CD4-positive, alpha-beta T cell treated with Interleukin-12 subunit alpha and Interleukin-12 subunit beta, for 1 hour (primary cell): ENCODE measurements around the gene PTPRM.

ENCODE experiments used
- DNase-seq: peaks from one replicate; pipeline ENCODE4 v3.0.0-alpha.2; 2020

Gene PTPRM

GRCh38 chr18:7567474-7568425, 634 bp downstream of the PTPRM start:
- no peak for DNase-seq

DNA sequence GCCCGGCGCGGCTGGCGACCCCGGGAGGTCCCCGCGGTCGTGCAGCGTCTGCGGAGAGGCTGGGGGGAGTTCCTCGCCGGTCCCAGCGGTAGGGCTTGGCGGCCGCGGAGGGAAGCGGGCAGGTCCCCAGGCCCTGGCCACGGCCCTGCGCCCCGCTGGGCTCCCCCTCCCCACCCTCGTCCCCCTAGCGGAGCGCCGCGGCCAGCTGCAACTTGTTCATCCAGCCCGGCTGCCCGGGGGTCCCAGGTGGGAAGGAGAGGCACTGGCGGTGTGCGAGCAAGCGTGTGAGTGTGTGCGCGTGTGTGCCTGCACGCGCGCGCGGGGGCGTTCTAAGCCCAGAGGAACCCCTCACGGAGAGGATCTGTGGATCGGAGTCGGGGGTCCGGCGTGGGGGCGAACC, 1.3 kb downstream of the PTPRM start:
- no peak for DNase-seq

- DNase-seq: no peak
Observed at GRCh38 chr18:7571626-7572025, 4.5 kb downstream of the PTPRM start.

- no peak for DNase-seq
Observed at GRCh38 chr18:7572822-7573221, 5.7 kb downstream of the PTPRM start.

DNA sequence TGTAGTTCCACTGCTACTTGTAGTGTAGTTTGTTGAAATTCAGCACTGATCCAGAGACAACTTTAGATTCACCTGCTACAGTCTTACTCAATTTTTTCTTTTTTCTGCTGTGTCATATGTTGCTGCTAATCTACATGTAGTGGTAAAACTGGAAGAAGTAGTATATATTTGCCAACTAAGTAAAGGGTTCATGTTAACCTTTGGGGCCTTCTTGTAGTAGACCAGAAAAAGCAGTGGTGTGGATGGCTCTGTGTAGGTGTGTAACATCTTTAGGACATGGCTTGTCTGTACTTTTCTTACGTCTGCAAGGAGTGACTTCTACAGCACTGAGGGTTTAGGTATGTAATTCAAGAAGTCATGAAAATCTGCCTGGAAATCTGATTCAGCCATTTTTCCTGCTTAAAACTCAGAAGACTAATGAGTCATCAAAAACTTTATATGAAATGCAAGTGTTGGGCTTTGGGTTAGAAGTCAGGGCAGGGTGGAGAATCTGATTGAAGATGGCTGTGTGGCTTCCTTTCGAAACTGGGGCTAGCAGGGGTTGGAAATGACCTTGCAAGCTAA, 8.4 kb downstream of the PTPRM start:
- DNase-seq: no peak

GRCh38 chr18:7576077-7576476, 9.0 kb downstream of the PTPRM start:
- DNase-seq: no peak

DNA sequence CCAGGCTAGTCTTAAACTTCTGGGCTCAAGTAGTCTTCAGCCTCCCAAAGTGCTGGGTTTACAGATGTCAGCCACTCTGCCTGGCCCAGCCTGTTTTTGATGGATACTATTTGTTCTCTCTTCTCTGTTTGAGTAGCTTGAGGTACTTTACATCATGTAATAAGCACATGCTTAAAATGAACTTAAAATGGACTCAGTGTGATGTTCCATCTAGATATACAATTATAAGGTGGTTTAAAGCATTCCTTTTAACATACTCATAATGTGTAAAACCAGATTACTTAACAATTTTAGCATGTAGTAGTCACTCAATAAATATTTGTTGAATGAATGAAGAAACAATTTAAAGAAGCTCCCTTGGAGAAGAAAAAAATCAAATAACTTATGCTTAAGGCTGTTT, 9.6 kb downstream of the PTPRM start:
- DNase-seq: no peak

DNA sequence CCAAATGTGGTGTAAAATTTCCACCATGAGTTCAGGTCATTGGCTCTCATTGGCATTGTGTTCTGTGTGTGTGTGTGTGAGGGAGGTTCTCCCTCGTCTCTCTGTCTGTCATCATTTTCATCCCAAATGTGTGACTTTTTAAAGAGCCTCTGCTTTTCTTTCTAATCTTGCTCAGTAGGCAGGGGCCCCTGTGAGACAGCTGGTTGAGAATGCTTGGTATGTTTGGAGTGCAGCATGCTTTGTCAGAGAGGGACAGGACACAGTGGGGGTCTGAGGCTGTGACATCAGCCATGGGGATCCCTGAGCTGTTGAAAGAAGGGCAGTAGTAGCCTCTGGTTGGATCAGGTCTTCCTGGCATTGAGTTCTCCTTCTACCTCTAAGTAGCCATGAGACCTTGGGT, 10.6 kb downstream of the PTPRM start:
- no peak for DNase-seq

DNA sequence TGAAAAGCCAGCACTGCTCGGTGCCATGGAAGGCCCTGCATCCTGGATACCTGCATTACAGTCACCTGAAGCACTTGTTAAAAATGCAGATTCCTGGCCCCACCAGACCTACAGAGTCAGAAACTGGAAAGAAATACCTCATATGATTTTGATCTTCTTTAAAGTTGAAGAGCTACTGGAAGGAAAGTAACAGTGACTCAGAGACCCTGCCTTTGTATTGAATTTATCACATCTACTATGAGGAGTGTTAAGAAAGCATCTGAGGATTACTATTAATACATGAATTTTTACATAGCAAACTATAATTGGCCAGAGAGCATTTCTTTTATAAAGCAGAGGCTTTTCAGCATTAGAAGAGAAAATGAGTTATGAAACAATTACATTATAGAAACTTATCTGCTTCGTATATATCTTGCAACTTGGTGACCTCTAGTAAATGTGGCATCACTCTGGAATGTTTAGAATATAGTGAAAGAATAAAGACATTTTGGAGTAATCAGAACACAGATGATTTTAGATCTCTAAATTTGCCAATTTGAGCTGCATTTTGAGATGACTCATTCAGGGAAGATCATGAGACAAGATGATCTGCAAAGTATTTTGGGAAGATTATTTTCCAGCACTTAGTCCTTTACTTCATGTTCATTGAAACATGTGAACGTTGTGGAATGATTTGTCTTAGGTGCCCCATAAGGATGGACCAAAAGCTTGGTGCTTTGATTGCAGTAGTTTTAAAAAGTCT, 12.2 kb downstream of the PTPRM start:
- DNase-seq: no peak

- no peak for DNase-seq
Observed at GRCh38 chr18:7579918-7580542, 12.9 kb downstream of the PTPRM start.

- DNase-seq: no peak
Observed at GRCh38 chr18:7584646-7585275, 17.6 kb downstream of the PTPRM start.

- DNase-seq: no peak
Observed at GRCh38 chr18:7585276-7585670, 18.2 kb downstream of the PTPRM start.

GRCh38 chr18:7586379-7586778, 19.3 kb downstream of the PTPRM start:
- DNase-seq: no peak

DNA sequence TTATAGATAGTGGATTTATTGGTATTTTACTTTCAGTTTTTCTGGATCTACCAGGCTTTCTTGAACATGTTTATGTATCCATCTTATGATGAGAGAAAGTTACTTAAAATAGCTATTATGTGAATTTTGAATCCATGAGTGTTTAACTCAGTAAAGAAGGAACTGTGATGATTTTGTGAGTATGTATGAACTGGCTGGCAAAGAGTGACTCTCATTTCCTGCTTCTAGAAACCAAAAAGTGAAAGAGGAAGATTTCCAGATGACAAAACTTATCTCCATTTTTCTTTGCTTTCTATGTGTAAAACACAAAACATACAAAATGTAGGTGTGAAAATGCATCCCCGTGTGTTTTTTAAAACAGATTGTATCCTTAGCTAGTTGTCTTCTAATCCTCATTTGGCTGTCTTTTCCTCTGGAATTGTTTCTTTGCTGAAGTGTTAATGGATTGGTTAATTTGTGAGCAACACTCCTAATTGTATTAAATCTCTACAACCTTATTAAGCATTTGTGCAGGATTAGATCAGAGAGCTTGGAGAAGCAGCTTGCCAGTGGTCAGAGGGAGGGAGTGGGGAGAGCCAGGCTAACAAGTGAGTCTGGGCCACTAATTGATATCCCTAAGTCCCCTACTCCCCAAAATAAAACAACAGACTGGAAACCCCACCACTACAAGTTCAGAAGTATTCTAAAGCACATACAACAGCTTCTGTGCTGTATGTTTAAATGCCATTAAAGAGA, 23.9 kb downstream of the PTPRM start:
- DNase-seq: no peak

DNA sequence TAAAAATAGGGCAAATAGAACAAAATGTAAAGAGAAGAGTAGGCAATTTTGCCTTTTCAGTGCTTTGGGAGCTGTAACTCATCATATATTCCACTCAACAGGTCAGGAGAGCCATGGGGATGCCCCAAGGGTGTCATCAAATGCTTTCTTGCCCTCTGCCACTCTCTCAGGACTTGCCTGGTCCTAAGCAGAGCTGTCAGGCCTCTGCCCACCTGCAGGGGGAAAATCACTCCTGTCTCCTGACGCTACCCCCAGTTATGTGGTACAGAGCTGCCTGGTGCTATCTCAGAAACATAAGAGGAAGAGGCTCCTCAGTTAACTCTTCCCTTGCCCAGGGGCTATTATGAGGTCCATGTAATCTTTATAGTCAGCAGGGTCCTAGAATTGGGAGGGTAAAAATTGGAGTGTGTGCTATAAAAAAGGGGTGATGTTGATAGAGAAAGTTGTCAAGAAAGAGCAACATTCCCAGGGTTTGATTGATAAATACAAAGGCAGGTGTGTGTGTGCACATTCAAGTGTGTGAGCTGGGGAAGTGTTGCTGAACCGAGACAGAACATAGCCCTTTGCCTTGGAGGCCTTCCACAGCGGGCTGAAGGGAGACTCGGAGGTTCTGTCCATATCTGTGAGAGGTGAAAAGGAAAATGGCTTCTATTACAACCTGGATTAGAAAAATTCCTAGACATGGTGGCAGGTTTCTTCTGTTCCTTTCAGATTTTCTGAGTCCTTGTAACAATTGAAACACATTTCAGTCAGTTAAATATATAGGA, 25.4 kb downstream of the PTPRM start:
- DNase-seq: no peak

- DNase-seq: no peak
Observed at GRCh38 chr18:7593218-7593819, 26.2 kb downstream of the PTPRM start.

- no peak for DNase-seq
Observed at GRCh38 chr18:7596147-7596546, 29.0 kb downstream of the PTPRM start.

GRCh38 chr18:7597500-7597899, 30.4 kb downstream of the PTPRM start:
- no peak for DNase-seq

GRCh38 chr18:7598167-7599047, 31.3 kb downstream of the PTPRM start:
- no peak for DNase-seq

GRCh38 chr18:7600036-7600435, 32.9 kb downstream of the PTPRM start:
- no peak for DNase-seq
